Subcutaneous adipose tissue (tissue), 4 donors: ENCODE measurements around the gene ALDH8A1. TPM values are rescaled to one million over a fixed set of nuclear protein-coding genes. Genes with fewer than 3 reads are reported as not detected.

ENCODE experiments used
- total RNA-seq, 4 donors: library from RNA; depleted of rRNA; stranded (reverse); fragments of >200 nt; gene quantifications; one replicate each; pipeline ENCODE4 v1.1.0, GENCODE V29; 2016
- TF ChIP-seq, protein P1 (sequence below): fragments of 450-650 bp; IDR thresholded peaks from one replicate; pipeline ENCODE4 v1.5.1; 2016; ENCODE audit warnings: low read depth, mild to moderate bottlenecking, control low read depth, antibody characterized with exemption, moderate library complexity

ALDH8A1 gene
- total RNA-seq, 4 donors from 2014 or later = 1.5 to 4.7 TPM; not detected in 2

DNA sequence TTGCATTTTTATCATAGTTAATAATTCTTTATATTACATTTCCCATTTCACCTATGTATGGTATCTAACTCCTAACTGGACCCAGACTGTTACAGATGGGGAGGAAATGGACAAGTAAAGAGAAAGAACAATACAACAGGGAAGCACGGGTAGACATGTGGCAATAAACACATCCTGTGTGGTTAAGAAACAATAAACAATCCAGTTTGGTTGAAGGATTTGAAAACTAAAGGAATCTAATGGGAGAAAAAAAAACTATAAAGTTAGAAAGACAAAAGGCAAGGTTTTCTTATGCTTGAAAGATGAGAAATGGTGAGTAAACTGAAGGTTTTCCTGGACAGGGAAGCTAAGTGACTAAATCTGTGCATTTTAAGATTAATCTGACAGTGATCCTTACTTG is 34.9 kb upstream of the ALDH8A1 start:
- TF ChIP-seq, protein P1, sequence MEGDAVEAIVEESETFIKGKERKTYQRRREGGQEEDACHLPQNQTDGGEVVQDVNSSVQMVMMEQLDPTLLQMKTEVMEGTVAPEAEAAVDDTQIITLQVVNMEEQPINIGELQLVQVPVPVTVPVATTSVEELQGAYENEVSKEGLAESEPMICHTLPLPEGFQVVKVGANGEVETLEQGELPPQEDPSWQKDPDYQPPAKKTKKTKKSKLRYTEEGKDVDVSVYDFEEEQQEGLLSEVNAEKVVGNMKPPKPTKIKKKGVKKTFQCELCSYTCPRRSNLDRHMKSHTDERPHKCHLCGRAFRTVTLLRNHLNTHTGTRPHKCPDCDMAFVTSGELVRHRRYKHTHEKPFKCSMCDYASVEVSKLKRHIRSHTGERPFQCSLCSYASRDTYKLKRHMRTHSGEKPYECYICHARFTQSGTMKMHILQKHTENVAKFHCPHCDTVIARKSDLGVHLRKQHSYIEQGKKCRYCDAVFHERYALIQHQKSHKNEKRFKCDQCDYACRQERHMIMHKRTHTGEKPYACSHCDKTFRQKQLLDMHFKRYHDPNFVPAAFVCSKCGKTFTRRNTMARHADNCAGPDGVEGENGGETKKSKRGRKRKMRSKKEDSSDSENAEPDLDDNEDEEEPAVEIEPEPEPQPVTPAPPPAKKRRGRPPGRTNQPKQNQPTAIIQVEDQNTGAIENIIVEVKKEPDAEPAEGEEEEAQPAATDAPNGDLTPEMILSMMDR = no peak

DNA sequence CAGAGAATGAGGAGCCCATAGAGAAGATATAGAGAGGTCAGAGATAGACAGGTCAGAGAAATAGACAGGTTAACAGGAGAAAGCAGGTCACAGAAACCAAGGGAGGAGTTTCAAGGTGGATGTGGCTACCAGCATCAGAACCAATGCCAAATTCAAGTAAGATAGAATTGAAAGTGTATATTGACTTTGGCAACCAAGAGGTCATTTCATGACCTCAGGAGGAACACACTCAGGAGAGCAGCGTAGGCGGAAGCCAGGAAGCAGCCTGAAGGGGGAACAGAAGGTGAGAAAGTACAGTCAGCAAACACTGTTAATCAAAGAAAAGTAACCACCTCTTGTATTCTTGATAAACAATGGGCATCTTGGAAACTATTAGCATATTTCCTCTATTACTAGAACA is 33.9 kb upstream of the ALDH8A1 start:
- TF ChIP-seq, protein P1 = no peak

DNA sequence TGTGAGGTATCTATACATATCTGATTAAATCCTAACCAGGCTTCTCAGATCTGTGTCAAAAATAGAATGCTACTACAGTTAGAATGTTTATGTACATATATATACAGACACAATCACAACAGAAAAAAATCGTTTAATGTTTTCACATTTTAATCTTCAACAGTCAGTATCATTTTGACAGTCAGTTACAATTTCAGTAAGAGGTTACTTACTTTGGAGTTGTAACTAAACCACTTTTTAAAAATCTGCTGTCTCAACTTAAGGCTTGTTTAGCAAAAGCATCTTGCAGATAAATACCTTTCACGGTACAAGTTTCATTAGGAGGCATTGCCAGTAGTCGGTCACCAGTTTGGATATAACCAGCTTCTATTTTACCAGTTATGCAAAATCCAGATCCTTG is 32.3 kb upstream of the ALDH8A1 start:
- TF ChIP-seq, protein P1 = no peak

DNA sequence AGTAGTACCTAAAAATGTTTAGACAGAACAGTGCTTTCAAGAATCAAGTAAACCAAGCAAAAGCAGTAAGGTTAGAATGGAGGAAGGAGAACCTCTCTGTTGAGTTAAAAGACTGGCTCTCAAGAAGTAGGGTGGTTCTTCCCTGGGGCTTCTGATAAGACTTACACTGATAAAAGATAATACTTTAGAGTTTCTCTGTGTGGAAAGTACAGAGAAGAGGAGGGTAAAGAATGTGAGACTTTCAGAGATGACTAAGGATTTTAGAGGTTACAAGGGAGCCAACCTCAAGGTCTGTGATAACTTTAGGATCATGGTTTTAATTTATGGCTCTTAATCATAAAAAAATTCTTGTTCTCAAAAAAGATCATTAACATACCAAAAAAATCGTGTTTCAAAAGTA is 30.9 kb upstream of the ALDH8A1 start:
- TF ChIP-seq, protein P1 = no peak

DNA sequence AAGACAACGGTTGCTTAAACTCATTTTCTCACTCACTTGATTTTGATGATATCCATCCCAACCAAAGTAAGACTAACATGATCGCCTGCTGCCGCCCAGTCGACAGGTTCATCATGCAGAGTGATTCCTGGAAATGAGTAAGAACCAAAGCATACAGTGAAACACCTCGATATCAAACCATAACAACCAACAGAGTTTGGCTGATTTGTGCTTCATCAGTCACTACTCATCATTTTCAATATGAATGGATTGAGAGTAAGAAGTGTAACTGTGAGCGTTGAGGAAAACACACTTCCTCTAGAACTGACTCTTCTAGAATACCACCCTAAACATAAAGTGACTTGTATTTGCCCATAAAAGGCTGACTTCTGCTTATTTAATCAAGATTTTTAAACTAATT is 29.2 kb upstream of the ALDH8A1 start:
- TF ChIP-seq, protein P1 = no peak

DNA sequence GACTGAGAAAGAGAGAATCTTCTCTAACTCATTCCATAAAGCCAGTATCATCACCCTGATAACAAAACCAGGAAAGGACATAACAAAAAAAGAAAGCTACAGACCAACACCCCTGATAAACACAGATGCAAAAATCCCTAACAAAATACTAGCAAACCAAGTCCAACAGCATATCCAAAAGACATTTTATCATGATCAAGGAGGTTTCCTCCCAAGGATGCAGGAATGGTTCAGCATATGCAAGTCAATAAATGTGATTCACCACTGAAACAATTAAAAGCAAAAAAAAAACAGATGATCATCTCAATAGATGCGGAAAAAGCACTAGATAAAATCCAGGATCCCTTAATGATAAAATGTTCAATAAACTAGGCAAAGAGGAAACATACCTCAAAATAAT is 24.5 kb upstream of the ALDH8A1 start:
- TF ChIP-seq, protein P1 = no peak

DNA sequence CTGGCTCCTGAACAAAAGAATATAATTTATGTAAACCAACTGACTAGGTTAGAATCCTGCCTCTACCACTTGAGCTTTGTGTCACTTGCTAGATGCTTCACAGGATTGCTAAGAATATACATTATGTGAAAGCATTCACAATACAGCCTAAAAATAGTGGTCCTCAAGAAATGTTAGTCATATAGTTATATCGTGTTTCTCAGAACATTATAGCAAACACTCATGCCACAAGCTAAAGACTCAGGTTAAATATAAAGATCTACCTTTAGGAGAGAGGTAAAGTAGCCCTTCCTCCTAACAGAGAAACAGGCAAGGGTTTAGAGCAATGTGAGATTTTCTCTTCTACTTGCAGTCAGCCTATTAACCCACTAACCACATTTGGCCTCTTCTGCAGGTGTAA is 17.8 kb upstream of the ALDH8A1 start:
- TF ChIP-seq, protein P1 = no peak
